HCT116 (cell line): Measurements from ENCODE around the gene EPYC. TPM values are rescaled to one million over a fixed set of nuclear protein-coding genes. Genes with fewer than 3 reads are reported as not detected.

Experiments used
- ATAC-seq: fragments of 200-7000 bp; cut with Tn5 transposase; 2 replicates; pipeline ENCODE4 v1.9.1; 2020; ENCODE audit warnings: mild to moderate bottlenecking, moderate library complexity
- BruUV-seq: library from RNA; stranded (reverse); fragments of 400-500 nt; replicated peaks from 2 replicates; lab custom pipeline; 2021; lab: Mats Ljungman, UMichigan
- CTCF ChIA-PET: fragments of 300-600 bp; sonication (Branson Sonifier 250); formaldehyde crosslinking; loops from one replicate; lab custom pipeline; 2021; ENCODE audit warnings: antibody characterized with exemption; lab: Charles Lee
- POLR2A ChIA-PET: fragments of 300-600, 350-600 bp; sonication (Branson Sonifier 250); formaldehyde crosslinking; loops from one replicate; lab custom pipeline; 2021; ENCODE audit warnings: antibody characterized with exemption; lab: Charles Lee
- RAD21 ChIA-PET, 2 experiments: fragments of 300-600 bp; sonication (Branson Sonifier 250); formaldehyde crosslinking; loops; one replicate each; lab custom pipeline; 2023; ENCODE audit warnings: low total read pairs in 2 of 2; ENCODE audit not compliant: uncharacterized antibody in 2 of 2, unreplicated experiment in 2 of 2, low non-redundant PET in 1 of 2; lab: Charles Lee
- DNase-seq: peaks from one replicate; pipeline ENCODE4 v3.0.0-alpha.2; 2010; ENCODE audit warnings: low read depth, low spot score
- H2AFZ ChIP-seq: fragments of 200-600 bp; shearing (Covaris generic), sonication (generic); 2 replicates; pipeline ENCODE4 v1.6.1; 2017; ENCODE audit warnings: low read depth, mixed run types, mixed read lengths, antibody characterized with exemption, low read length; ENCODE audit not compliant: poor library complexity, severe bottlenecking
- H3K27ac ChIP-seq: 2 replicates; pipeline ENCODE4 v1.5.1; 2012; ENCODE audit warnings: low read depth, low read length
- H3K27me3 ChIP-seq: fragments of 200-600 bp; sonication (generic); 2 replicates; pipeline ENCODE4 v1.6.1; 2016; ENCODE audit warnings: mixed run types, low read length, mixed read lengths; ENCODE audit not compliant: insufficient read depth
- H3K36me3 ChIP-seq, 2 experiments: fragments of 200-500 bp in 1 of 2; fragments of 200-600 bp in 1 of 2; sonication (Bioruptor generic) in 1 of 2; sonication (generic) in 1 of 2; 2 replicates each; pipeline versions ENCODE4 v1.5.1 to v1.6.1; 2014 to 2016; ENCODE audit warnings: low read length in 2 of 2, inconsistent platforms in 1 of 2, mixed read lengths in 1 of 2, mixed run types in 1 of 2; ENCODE audit not compliant: insufficient read depth in 2 of 2, control insufficient read depth in 1 of 2
- H3K4me1 ChIP-seq, 2 experiments: fragments of 200-600 bp in 1 of 2; sonication (generic) in 1 of 2; 2 replicates each; pipeline versions ENCODE4 v1.5.1 to v1.6.1; 2012 to 2017; ENCODE audit warnings: low read length in 2 of 2, inconsistent platforms in 1 of 2, mild to moderate bottlenecking in 1 of 2, mixed read lengths in 1 of 2, mixed run types in 1 of 2, moderate library complexity in 1 of 2; ENCODE audit not compliant: insufficient read depth in 2 of 2, control insufficient read depth in 1 of 2
- H3K4me2 ChIP-seq: fragments of 200-600 bp; sonication (generic); 2 replicates; pipeline ENCODE4 v1.6.1; 2017; ENCODE audit warnings: mixed run types, low read length, mixed read lengths
- H3K4me3 ChIP-seq, 2 experiments: fragments of 200-600 bp in 1 of 2; sonication (generic) in 1 of 2; replicated peaks in 1 of 2; 2 replicates each; pipeline ENCODE4 v1.5.1; 2011 to 2016; ENCODE audit warnings: low read length in 2 of 2, control low read depth in 1 of 2, low read depth in 1 of 2, mild to moderate bottlenecking in 1 of 2, mixed read lengths in 1 of 2, mixed run types in 1 of 2
- H3K79me2 ChIP-seq: fragments of 200-600 bp; sonication (generic); 2 replicates; pipeline ENCODE4 v1.6.1; 2017; ENCODE audit warnings: mild to moderate bottlenecking, mixed run types, low read length, moderate library complexity, mixed read lengths; ENCODE audit not compliant: insufficient read depth
- H3K9ac ChIP-seq: fragments of 200-600 bp; sonication (generic); 2 replicates; pipeline ENCODE4 v1.6.1; 2016; ENCODE audit warnings: low read length, mixed read lengths
- H3K9me2 ChIP-seq: fragments of 200-600 bp; sonication (generic), shearing (Covaris generic); 2 replicates; pipeline ENCODE4 v1.6.1; 2017; ENCODE audit warnings: mixed run types, mild to moderate bottlenecking, moderate library complexity; ENCODE audit not compliant: insufficient read depth
- H3K9me3 ChIP-seq, 2 experiments: fragments of 200-500 bp in 1 of 2; fragments of 200-600 bp in 1 of 2; sonication (Bioruptor generic) in 1 of 2; sonication (generic) in 1 of 2; 2 replicates each; pipeline ENCODE4 v1.6.1; 2014 to 2017; ENCODE audit warnings: low read length in 2 of 2, mixed read lengths in 2 of 2, inconsistent platforms in 1 of 2, low read depth in 1 of 2, mild to moderate bottlenecking in 1 of 2, mixed run types in 1 of 2, moderate library complexity in 1 of 2; ENCODE audit not compliant: control insufficient read depth in 1 of 2, insufficient read depth in 1 of 2
- H4K20me1 ChIP-seq: fragments of 200-600 bp; sonication (generic), shearing (Covaris generic); 2 replicates; pipeline ENCODE4 v1.6.1; 2017; ENCODE audit warnings: mixed run types, mild to moderate bottlenecking, moderate library complexity; ENCODE audit not compliant: insufficient read depth
- CTCF ChIP-seq, 3 experiments: fragments of 200-600 bp in 1 of 3; sonication (generic) in 1 of 3; IDR thresholded peaks in 2 of 3; conservative IDR thresholded peaks in 1 of 3; 2 replicates each; pipeline ENCODE4 v1.5.1; 2012 to 2017; ENCODE audit warnings: low read depth in 2 of 3, low read length in 2 of 3, antibody characterized with exemption in 1 of 3, borderline replicate concordance in 1 of 3, control low read depth in 1 of 3, mild to moderate bottlenecking in 1 of 3, mixed read lengths in 1 of 3, mixed run types in 1 of 3, moderate library complexity in 1 of 3; ENCODE audit not compliant: insufficient read depth in 1 of 3
- EZH2 ChIP-seq: fragments of 200-600 bp; sonication (generic); IDR thresholded peaks from 2 replicates; pipeline ENCODE4 v1.6.1; 2017; ENCODE audit warnings: antibody characterized with exemption, mixed run types
- EZH2phosphoT487 ChIP-seq: fragments of 200-600 bp; IDR thresholded peaks from 2 replicates; pipeline ENCODE4 v1.6.1; 2018; ENCODE audit warnings: antibody characterized with exemption, borderline replicate concordance
- JUND ChIP-seq: IDR thresholded peaks from 2 replicates; pipeline ENCODE4 v1.6.1; 2012
- MAX ChIP-seq: IDR thresholded peaks from 2 replicates; pipeline ENCODE4 v1.6.1; 2012
- REST ChIP-seq: IDR thresholded peaks from 2 replicates; pipeline ENCODE4 v1.6.1; 2012; ENCODE audit warnings: low read depth
- SP1 ChIP-seq: IDR thresholded peaks from 2 replicates; pipeline ENCODE4 v1.6.1; 2012; ENCODE audit warnings: low read depth
- SRF ChIP-seq: IDR thresholded peaks from 2 replicates; pipeline ENCODE4 v1.6.1; 2012; ENCODE audit warnings: low read depth
- YY1 ChIP-seq: IDR thresholded peaks from 2 replicates; pipeline ENCODE4 v1.6.1; 2011; ENCODE audit warnings: low read length, low read depth, moderate library complexity, mild to moderate bottlenecking; ENCODE audit not compliant: insufficient replicate concordance; ENCODE audit errors: extremely low read depth
- ZBTB33 ChIP-seq: IDR thresholded peaks from 2 replicates; pipeline ENCODE4 v1.6.1; 2011; ENCODE audit warnings: mild to moderate bottlenecking, low read length, moderate library complexity; ENCODE audit not compliant: insufficient replicate concordance; ENCODE audit errors: extremely low read depth
- ZFX ChIP-seq: fragments of 450-650 bp; IDR thresholded peaks from 2 replicates; pipeline ENCODE4 v1.6.1; 2017
- intact Hi-C: fragments of 100-400 bp; cut with micrococcal nuclease; formaldehyde crosslinking; loops from 2 replicates; pipeline ENCODE4 v1.10.0; 2022
- total RNA-seq: library from RNA; stranded (reverse); gene quantifications from one replicate; pipeline ENCODE4 v1.2.1, GENCODE V29; 2021; ENCODE audit not compliant: unreplicated experiment

The EPYC gene
- total RNA-seq, 1 experiment from 2014 or later = not detected

GRCh38 chr12:90925562-90925961 is 79.2 kb downstream of the EPYC start:
- H3K4me2 ChIP-seq = no peak overlapping the region
- ChIA-PET POLR2A (no interaction called here), CTCF (interaction anchor here (1.0 kb wide), 1 partner anchor 15 kb away, joined by 3 read pairs; no protein-coding TSS in a partner anchor), RAD21 (no interaction called here)
- DNase-seq = no peak
- H3K9ac ChIP-seq = no peak overlapping the region
- BruUV-seq = no TSS peak
- H3K27ac ChIP-seq = no peak overlapping the region
- no peak for ATAC-seq
- no peaks in the 10 kb centered on the region for H3K27me3 ChIP-seq
- H3K4me1 ChIP-seq = no peaks in the 10 kb centered on the region
- H3K79me2 ChIP-seq = no peaks in the 10 kb centered on the region
- TF ChIP-seq MAX (no peak), ZBTB33 (no peak), JUND (no peak), YY1 (no peak), CTCF (IDR thresholded peaks at IDR 0.05 in 2 of 3, conservative IDR thresholded peaks at IDR 0.05 in 1 of 3; ENCODE audit: borderline replicate concordance in 1 of 3, insufficient read depth in 1 of 3, low read depth in 2 of 3, low read length in 2 of 3) (no peak), SP1 (no peak), REST (no peak), EZH2phosphoT487 (no peak), SRF (no peak), ZFX (no peak), EZH2 (no peak)
- no peaks in the 10 kb centered on the region for H4K20me1 ChIP-seq
- no peak overlapping the region for H2AFZ ChIP-seq
- H3K36me3 ChIP-seq = no peaks in the 10 kb centered on the region
- intact Hi-C loops = no loop called here
- H3K9me2 ChIP-seq = no peaks in the 10 kb centered on the region
- no peak overlapping the region for H3K4me3 ChIP-seq
- H3K9me3 ChIP-seq = no peaks in the 10 kb centered on the region
